ENCODE measurements around the gene AGMO. TPM values are rescaled to one million over a fixed set of nuclear protein-coding genes. Genes with fewer than 3 reads are reported as not detected.

Gene AGMO
- polyA plus RNA-seq, 2 of the 4 experiments (the other 2 are of a cell fraction), result 2.6 to 7.9 TPM

GRCh38 chr7:15584575-15584974 lies 22.8 kb upstream of the AGMO start:
- CTCF ChIA-PET, result no interaction called here
- ATAC-seq, result no peak
- Histone ChIP-seq H3K4me2 (no peak overlapping the region), H3K27ac (no peak overlapping the region), H3K4me3 (no peak overlapping the region), H3K9me3 (peaks cover 7% of the 10 kb centered on the region), H3K4me1 (no peaks in the 10 kb centered on the region)
- no peak for FAIRE-seq
- DNase-seq (ENCODE audit: low read depth in 1 of 2, low spot score in 1 of 2), result no peak
- no peak for TF ChIP-seq CBX2 (IDR thresholded peaks at IDR 0.05; ENCODE audit: borderline replicate concordance, low read depth)
- TF ChIP-seq PHF8 (IDR thresholded peaks at IDR 0.05; ENCODE audit: borderline replicate concordance, low read depth), result no peak
- no peak for TF ChIP-seq MAZ (IDR thresholded peaks at IDR 0.05; ENCODE audit: borderline replicate concordance, low read depth, low read length)
- TF ChIP-seq SMC3 (IDR thresholded peaks at IDR 0.05), result no peak
- TF ChIP-seq FOSL2 (IDR thresholded peaks at IDR 0.05), result no peak
- no peak for TF ChIP-seq FOSL2 (CRISPR knock-in tag; IDR thresholded peaks at IDR 0.05)
- no peak for TF ChIP-seq REST (IDR thresholded peaks at IDR 0.05)
- no peak for TF ChIP-seq EP300 (IDR thresholded peaks at IDR 0.05)
- TF ChIP-seq MAX (IDR thresholded peaks at IDR 0.05), result no peak
- no peak for TF ChIP-seq JUN (IDR thresholded peaks at IDR 0.05)
- TF ChIP-seq POLR2A (IDR thresholded peaks at IDR 0.05; ENCODE audit: low read length), result no peak
- no peak for TF ChIP-seq MYC (IDR thresholded peaks at IDR 0.05; ENCODE audit: borderline replicate concordance, low read length)
- TF ChIP-seq ELK1 (IDR thresholded peaks at IDR 0.05; ENCODE audit: low read depth, low read length), result no peak
- no peak for TF ChIP-seq HMGXB4 (CRISPR knock-in tag; IDR thresholded peaks at IDR 0.05; ENCODE audit: borderline replicate concordance)
- POLR2A ChIA-PET, result no interaction called here
- WGBS (ENCODE audit: missing lambda C conversion rate), result 31% methylated on average over 3 of the region's 3 CpGs

GRCh38 chr7:15582773-15583172 lies 21.0 kb upstream of the AGMO start:
- ChIA-PET CTCF (no interaction called here), POLR2A (no interaction called here)
- Histone ChIP-seq H3K4me1 (no peaks in the 10 kb centered on the region), H3K4me2 (no peak overlapping the region), H3K9me3 (peaks cover 7% of the 10 kb centered on the region), H3K4me3 (no peak overlapping the region), H3K27ac (no peak overlapping the region)
- DNase-seq (ENCODE audit: low read depth in 1 of 2, low spot score in 1 of 2), result no peak
- TF ChIP-seq CHD2 (IDR thresholded peaks at IDR 0.05; ENCODE audit: low read length, partially characterized antibody), result no peak
- no peak for TF ChIP-seq CBX2 (IDR thresholded peaks at IDR 0.05; ENCODE audit: borderline replicate concordance, low read depth)
- TF ChIP-seq ZFP36 (IDR thresholded peaks at IDR 0.05; ENCODE audit: borderline replicate concordance, partially characterized antibody), result no peak
- no peak for TF ChIP-seq POLR2A (IDR thresholded peaks at IDR 0.05; ENCODE audit: low read length)
- no peak for TF ChIP-seq CBX8 (IDR thresholded peaks at IDR 0.05)
- TF ChIP-seq NR3C1 (IDR thresholded peaks at IDR 0.05), result no peak
- TF ChIP-seq MAX (IDR thresholded peaks at IDR 0.05), result no peak
- no peak for TF ChIP-seq HOXA7 (CRISPR knock-in tag; IDR thresholded peaks at IDR 0.05)
- TF ChIP-seq GATA3 (IDR thresholded peaks at IDR 0.05; ENCODE audit: borderline replicate concordance), result no peak
- no peak for TF ChIP-seq ZC3H11A (IDR thresholded peaks at IDR 0.05)
- TF ChIP-seq HOXB5 (CRISPR knock-in tag; IDR thresholded peaks at IDR 0.05), result no peak
- TF ChIP-seq PHF8 (IDR thresholded peaks at IDR 0.05; ENCODE audit: borderline replicate concordance, low read depth), result no peak
- TF ChIP-seq EHMT2 (IDR thresholded peaks at IDR 0.05; ENCODE audit: low read depth), result no peak
- FAIRE-seq, result no peak
- no peak for ATAC-seq
- 94% methylated on average over 1 of the region's 1 CpG for WGBS (ENCODE audit: missing lambda C conversion rate)
